A172 (cell line): ENCODE measurements around the gene KRT17. TPM values are rescaled to one million over a fixed set of nuclear protein-coding genes. Genes with fewer than 3 reads are reported as not detected.
"Not testable (repeated sequence)": the region's sequence is repeated elsewhere in the genome, so short reads cannot be mapped to it uniquely, and the experiment has no call there.

ENCODE experiments used
- DNase-seq: peaks from one replicate; pipeline ENCODE4 v3.0.0-alpha.2; 2015; ENCODE audit warnings: low spot score
- total RNA-seq: library from RNA; depleted of rRNA; stranded (reverse); fragments of >200 nt; shearing (Covaris generic); gene quantifications from 2 replicates; pipeline ENCODE4 v1.2.3, GENCODE V29; 2014

Gene KRT17
- total RNA-seq, 1 experiment from 2014 or later = not detected

DNA sequence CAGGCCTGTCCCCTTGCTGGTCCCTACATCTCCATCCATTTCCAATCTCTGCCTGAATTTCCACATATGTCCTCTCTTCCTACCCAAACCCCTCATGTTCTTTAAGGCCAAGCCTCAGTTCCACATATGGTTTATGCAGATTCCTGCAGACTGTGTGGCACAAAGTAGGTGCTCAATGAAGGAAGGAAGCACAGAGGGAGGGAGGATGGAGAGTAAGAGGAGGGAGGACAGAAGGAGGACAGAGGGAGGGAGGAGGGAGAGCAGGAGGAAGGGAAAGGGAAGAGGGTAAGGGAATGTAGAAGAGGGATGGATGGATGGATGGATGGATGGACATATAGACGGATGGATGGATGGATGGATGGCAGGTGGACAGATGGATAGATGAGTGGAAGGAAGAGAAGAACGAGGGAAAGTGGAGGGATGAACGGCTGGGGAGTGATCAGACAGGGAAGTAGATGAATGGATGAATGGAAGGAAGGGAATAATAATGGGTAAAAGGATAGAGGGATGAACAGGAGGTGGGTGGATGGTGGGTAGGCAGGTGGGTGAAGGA lies 29.9 kb downstream of the KRT17 start:
- DNase-seq = no peak

DNA sequence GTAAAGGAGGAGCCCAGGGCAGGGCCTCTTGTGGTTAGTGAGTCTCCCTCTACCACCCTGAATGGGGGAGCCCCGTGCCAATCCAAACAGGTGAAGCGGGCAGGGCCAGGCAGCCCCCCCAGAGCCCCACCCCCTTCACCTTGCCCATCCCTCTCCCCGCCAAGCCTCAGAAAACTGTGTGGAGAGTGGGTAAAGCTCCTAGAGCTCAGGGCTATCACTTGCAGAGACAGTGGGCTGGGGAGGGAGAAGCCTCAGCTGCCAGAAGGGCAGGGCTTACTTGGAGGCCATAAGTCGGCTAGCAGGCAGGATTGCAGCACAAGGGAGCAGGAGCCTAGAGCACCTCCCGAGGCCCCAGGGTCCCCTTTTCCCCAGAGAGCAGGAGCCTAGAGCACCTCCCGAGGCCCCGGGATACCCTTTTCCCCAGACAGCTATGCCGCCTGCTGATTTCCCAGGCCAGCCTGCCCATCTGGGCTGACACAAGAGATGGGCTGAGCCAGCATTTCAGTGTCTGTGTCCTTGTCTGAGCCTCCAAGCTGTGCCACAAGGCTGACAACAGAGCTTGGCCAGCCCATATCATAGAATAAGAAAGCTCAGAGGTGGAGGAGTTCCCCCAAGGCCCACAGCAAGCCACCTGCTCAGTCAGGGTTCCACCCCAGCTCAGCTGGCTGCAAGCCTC lies 30.9 kb downstream of the KRT17 start:
- no peak for DNase-seq

DNA sequence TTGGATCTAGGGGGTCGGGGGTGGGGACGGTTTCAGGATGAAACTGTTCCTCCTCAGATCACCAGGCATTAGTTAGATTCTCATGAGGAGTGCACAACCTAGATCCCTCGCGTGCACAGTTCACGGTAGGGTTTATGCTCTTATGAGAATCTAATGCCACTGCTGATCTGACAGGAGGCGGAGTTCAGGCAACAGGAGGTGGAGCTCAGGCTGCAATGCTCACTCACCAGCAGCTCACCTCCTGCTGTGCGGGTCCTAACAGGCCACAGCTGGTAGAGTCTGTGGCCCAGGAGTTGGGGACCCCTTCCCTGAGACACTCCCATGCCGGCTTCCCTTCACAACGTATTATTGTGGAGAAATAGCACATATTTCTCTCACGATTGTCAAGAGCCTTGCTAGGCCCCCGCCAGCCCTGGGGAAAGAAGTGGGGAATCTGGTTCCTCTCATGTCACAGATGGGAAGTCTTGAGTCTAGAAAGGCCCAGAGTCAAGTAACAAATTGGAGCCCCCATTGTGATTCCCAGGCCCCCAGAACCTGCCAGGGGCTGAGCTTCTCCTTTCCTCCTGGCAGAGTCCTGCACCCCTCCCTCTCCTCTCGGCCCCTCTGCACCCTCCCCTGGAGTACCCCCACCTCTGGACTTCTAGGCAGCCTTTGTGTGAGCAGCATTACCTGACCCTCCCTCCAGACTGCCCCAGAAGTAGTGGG lies 31.6 kb downstream of the KRT17 start:
- no peak for DNase-seq

DNA sequence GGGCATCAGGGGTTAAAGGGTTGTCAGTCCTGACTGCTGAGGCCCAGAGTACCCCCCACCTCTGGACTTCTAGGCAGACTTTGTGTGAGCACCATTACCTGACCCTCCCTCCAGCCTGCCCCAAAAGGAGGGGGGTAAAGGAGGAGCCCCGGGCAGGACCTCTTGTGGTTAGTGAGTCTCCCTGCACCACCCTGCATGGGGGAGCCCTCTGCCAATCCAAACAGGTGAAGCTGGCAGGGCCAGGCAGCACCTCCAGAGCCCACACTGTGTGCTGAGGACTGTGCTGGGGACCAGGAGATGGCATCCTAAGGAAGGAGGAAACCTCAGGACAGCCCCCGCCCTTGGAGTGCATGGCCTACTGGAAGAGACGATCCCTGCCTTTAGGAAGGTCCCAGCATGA lies 35.1 kb downstream of the KRT17 start:
- no peak for DNase-seq

DNA sequence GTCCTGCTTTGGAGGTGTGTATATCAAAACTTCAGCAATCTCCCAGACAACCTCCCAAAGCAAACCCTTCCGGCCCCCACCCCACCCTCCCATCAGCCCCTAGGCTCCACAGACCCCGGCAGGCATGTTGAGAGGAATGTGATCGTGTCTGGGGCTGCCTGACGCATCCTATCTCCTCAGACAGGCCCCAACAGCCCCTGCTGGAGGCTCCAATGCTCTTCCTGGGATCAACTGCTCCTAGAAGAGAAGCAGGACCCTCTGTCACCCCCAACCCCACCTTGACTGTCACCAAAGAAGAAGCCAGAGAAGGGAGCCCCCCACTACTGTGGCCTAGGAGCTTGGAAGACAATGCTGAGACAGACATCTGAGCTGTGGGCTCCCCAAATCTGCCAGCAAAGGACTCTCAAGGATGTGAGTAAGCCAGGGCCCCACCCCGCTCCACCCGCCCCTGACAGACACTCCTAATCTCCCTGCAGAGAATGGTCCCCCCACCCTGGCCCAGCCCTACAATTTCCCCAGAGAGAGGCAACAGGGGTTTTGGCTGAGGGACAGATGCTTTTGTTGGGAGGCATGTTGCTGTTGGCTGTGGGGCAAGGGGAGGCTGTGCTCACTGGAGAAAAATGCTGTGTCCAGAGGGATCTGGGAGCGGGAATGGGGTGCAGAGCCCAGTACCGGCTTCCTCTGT lies 36.1 kb downstream of the KRT17 start:
- DNase-seq = no peak

DNA sequence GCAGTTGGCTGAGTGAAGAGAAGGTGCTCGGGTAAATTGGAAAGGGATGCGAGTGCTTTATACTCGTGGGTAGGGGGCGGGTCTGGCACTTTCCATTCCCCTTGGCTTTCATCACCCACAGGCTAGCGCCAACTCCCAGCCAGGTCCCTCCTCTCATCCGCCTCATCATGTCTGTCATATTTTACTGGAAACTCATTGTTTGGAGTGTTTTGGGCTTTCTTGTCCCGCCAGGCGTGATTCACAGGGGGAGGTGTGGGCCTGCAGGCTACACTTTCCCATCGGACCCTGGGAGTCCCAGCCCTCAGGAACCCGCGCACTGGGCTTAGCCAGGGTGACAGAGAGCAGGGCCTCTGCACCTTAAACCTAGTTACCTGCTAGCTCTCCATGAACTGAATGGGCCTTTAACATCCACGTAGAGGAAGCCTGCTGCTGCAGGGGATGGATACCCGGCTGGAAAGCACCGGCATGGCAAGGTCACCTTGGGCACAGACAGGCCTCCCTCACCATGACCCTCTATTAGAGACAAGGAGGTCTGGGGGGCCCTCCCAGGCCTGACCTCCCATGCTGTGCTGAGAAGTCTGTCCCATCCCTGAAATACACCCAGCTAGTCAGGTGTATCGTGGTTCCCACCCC lies 37.4 kb downstream of the KRT17 start, which contains the start of gene KRT14:
Gene KRT14, minus strand, starts transcription at position 33 of the 633 bp plus-strand sequence. CDS start 61 bp downstream, outside the sequence.
- DNase-seq = no peak

DNA sequence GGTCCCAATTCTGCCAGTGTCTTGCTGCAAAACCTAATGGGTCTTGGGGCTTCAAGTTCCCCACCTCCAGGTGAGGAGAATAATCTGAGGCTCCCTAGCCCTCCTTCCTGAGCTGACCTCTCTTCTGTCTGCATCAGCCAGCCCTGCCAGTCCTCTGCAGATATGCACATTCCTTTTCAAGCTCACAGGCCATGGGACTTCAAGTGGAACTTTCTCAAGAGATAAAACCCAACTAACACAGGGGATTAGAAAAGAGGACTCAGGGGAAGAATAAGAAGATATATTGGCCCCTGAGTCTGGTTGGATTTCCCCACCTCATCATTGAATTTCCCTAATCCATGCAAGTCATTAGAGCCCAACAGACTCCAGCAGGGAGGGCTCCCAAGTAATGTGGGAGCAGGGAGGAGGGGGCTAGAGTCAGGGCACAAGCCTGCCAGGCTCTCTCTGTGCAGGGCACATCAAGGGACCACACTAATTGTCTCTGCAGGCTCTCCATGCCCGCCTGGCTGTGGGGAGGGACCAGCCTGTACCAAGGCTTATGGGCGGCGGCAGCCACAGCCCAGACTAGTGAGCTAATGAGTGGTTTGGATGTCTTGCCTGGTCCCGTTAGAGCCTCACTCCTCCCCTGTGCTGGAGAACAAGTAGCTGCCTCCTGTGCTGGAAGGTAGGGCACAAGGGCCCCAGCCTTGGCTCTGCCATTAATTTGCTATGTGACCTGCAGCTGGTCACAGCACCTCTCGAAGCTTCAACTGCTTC lies 38.9 kb downstream of the KRT17 start:
- no peak for DNase-seq

DNA sequence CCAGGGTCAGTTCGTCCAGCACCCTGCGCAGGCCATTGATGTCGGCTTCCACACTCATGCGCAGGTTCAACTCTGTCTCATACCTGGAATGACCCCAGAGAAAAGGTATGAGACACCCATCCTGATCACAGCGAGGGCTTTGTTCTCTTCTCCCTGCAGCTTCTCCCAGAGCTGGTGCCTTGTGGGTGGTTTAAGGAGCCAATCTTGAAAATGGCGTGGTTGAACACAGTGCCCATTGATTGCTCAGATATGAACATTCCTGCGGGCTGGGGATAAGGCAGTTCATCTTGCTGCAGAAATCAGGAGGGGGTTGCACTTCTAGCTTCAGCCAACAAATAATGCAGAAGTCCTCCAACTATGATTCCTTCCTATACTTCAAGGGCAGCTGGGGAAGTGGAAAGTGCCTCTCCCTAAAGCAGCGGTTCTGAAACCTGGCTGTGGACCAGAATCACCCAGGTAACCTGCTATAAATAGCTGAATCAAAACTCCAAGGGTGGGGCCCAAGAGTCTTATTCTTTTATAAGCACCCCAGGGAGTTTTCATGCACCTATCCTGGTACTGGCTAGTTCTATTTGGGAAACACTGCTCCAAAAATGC lies 39.9 kb downstream of the KRT17 start:
- not testable (repeated sequence) for DNase-seq

DNA sequence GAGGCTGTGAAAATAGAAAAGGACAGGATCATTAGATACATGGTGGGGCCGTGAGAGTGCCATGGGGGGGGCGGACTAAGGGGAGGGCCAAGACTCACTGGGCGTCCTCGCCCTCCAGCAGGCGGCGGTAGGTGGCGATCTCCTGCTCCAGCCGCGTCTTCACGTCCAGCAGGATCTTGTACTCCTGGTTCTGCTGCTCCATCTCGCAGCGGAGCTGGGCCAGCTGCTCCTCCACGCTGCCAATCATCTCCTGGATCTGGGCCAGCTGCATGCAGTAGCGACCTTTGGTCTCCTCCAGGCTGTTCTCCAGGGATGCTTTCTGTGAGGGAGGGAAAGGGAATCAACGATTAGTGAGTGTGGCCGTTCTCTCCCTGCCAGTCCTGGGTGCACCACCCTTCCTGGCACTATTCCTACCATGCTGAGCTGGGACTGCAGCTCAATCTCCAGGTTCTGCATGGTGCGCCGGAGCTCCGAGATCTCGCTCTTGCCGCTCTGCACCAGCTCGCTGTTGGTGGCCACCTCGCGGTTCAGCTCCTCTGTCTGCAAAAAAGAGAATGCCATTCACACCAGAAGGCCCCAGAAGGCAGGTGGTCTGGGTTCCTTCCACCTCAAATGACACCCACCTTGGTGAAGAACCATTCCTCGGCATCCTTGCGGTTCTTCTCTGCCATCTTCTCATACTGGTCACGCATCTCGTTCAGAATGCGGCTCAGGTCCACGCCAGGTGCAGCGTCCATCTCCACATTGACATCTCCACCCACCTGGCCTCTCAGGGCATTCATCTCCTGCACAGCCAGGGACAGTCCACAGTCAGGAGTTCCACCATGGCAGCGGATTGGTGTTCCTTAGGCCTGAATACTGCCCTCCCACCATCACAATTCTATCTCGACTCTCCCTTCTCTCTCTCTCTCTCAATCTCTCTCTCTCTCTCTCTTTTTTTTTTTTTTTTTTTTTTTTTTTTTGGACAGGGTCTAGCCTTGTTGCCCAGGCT lies 40.9 kb downstream of the KRT17 start:
- no peak for DNase-seq

DNA sequence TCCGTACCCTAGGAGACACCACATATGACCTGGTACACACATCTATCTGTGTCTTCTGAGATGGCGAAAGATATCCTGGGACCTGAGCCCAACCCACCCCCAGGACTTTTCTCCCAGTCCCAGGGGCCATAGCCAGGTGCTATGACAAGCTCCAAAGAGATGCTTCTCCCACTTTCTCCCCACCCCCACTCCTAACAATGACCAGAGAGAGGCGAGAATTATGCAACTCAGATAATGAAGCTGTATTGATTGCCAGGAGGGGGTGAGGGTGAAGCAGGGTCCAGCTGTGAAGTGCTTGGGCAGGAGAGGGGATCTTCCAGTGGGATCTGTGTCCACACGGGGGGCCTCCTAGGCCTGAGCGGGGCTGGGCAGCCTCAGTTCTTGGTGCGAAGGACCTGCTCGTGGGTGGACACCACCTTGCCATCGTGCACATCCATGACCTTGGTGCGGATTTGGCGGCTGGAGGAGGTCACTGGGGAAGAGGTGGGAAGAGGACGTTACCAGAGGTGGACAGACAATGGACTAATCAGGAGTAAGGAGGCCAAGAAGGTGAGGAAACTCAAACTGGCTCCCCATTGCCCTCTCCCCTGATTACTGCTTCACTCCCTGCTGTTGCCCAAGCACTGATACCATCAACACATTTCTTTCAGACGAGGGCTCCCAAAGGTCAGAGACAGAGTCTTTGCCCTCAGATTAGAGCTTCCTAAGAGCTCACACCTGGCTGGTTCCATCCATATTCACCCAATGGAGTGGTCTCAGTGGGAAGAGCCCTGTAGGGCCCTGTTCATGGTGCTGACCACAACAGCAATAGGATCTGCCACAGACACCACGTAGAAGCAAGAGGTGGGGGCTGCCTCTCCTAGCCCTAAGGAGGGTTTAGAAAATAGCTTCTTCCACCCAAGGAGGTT lies 42.1 kb downstream of the KRT17 start:
- not testable (repeated sequence) for DNase-seq

DNA sequence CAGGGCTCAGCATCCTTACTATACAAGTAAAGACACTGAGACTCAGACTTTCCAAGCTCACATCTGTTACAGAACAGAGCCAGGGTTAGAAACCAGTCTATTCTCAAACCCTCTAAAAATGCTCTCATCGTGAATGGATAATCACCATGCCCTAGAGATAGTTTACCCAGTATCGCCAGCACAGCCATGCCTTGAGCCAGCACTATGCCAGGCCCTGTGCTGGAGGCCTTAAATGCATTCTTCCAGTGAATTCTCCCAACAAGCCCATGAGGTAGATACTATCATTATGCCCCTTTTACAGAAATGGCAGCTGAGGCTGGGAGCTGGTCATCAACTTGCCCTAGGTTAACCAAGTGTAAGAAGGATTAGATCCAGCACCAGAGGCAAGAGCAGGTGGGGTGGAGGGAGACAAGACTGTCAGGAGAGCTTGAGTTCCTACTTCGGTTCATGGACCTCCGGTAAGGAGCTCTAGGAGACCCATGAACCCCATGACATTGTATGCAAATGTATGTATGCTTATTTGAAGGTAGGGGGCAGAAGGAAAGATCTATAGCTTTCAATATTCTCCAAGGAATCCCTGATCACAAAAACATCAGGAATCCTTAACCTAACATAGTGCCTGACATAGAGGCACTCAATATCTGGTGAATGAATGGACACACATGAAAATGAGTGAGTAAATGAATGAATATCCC lies 42.9 kb downstream of the KRT17 start:
- no peak for DNase-seq

DNA sequence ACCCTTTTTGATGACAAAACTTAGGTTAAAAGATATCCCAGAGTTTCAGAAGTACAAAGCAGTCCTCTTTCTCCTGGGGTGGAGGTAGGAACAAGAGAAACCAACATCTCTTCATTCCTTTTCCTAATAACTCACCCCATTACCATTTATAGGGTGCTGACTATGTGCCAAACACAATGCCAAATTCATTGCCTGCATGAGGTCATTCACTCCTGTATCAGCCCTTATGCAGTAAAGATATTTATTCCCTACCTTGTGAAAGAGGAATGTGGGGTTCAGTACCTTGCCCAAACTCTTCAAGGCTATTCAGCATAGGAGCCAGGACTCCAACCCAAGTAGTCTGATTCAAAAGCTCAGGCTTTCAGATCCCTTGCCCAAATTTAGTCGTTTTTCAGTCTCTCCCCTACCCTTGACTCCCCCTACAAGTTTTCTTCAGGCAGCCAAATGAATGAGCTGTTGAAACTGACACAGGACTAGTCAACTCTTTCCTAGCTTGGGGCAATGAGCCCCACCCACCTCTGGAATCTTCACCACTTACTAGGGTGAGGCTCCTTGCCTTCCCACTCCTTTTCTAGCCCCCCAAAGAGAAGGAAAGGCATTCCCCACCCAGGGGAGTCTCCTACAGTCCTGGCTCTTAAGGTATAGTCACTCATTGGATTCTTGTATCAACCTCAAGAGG lies 43.5 kb downstream of the KRT17 start:
- DNase-seq = no peak

DNA sequence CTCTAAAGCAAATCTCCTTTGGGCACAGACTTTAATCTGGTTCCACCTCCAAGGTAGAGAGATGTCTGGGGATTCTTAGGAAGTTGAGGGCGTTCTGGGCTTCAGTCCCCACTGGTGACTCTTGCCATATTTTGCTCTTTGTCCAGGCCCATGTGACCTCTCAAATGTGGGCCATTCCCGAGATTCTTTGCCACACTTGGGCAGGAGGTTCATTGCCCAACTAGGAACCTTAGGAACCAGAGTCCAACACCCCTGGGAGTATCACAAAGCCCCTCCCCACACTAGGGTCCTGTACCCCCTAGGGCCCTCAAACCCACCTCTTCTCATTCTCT lies 44.2 kb downstream of the KRT17 start:
- DNase-seq = no peak

DNA sequence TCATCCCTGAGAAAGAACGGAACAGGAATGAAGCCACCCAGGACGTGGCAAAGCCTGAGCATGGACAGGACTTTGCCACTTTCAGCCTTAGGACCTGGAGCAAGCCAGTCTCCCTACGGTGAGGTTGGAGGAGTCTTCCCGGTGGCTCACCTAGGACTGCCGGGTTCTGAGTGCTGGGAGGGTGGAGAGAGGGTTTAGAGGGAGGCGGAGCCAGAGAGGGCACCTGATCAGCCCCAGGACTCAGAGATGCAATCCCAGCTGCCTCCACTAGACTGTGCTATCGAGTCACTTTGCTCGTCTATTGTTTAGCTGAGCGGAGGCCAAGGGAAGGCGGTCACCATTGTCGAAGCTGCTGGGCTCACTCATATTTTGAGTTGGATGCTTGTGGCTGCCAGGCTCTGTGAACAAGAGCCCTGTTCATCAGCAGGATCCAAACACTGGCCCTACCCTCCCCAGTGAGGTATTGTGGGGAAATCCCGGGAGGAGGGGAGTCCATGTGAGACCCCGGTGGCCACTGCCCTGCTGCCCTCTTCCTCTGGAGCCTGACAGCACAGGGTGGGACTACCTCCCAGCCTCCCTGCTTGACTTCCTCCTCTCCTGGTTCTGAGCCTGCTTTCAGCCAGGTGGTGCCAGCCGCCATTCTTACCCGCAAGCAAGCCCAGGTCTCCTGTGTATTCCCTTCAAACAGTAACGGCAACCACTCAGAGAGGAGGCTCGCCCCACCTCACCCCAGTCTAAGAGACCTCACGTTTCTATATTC lies 44.7 kb downstream of the KRT17 start:
- peak; percentile 94 for DNase-seq

DNA sequence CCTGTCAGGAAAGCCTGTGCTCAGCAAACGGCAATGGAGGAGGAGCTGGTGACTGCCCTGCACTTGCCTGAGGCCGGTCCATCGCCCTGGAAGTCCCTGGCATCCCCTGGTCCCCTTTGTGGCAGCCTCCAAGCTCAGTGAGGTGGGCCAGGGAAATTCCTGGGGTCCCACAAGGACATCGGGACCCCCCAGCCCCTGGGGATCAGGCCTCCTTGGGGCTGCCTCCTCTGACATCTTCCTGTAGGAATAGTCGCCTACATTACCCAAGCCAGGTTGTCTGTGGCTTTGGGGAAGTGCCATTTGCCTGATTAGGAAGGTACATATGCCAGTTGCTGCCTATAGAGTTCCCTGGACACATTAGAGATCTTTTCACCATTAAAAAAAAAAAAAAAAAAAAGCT lies 45.4 kb downstream of the KRT17 start:
- DNase-seq = no peak

DNA sequence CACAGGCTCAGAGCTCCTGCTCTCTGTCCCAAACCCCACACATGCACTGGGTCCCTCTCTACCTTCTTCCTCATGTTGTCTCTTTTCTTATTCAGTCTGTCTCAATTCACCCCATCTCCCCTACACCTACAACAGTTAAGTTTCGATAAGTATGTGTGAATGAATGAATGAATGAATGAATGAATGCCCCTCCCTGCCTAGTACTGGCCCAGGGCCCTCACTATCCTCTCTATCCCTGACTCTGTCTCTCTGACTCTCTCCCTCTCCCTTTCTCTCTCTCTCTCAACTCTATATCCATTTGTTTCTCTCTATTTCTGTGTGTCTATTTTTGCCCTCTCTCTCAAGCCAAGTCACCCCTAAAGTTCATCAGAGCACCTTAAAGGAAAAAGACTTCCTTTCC lies 45.8 kb downstream of the KRT17 start:
- no peak for DNase-seq

DNA sequence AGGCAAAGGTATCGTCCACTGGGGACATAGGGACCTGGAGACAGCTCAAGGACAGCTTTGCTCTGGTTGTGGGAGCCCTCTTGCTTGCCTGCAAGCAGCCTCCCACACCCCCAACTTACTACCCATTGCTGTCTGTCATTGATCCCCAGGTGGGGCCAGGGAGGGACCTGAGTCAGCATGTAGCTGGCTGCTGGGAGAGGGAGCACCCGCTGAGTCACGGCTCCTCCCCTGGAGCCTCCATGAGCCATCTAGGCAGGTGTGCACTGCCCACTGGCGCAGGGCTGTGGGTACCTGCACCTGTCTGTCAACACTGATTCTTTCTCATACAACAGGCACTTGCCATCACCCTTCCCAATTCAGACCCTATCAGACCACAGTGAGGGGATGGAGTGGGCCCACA lies 47.6 kb downstream of the KRT17 start:
- not testable (repeated sequence) for DNase-seq
